ENCODE data around the gene MYBL2. TPM values are rescaled to one million over a fixed set of nuclear protein-coding genes. Genes with fewer than 3 reads are reported as not detected.
"Not testable (repeated sequence)": the region's sequence is repeated elsewhere in the genome, so short reads cannot be mapped to it uniquely, and the experiment has no call there.

The MYBL2 gene
- total RNA-seq, 1 donor = 11.7 TPM

DNA sequence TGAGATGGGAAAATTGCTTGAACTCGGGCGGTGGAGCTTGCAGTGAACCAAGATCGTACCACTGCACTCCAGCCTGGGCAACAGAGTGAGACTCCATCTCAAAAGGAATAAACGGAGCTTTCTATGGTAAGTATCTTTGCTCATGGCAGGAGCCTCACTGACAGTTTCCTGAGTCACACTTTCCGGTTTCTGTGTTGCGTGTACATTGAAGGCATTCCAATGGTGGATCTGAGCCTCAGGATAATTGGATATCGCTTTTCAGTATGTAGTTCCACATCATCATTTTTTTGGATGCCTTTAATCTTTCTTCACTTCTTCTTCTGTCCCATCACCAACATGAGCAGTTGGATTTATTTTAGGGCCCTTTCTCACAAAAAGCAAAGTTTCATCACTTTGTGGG lies 88.5 kb downstream of the MYBL2 start:
- no peak overlapping the region for H3K4me3 ChIP-seq (ENCODE audit: low read depth, low read length)
- DNase-seq (ENCODE audit: low read depth) = peak; percentile 24
- TF ChIP-seq, protein P1, sequence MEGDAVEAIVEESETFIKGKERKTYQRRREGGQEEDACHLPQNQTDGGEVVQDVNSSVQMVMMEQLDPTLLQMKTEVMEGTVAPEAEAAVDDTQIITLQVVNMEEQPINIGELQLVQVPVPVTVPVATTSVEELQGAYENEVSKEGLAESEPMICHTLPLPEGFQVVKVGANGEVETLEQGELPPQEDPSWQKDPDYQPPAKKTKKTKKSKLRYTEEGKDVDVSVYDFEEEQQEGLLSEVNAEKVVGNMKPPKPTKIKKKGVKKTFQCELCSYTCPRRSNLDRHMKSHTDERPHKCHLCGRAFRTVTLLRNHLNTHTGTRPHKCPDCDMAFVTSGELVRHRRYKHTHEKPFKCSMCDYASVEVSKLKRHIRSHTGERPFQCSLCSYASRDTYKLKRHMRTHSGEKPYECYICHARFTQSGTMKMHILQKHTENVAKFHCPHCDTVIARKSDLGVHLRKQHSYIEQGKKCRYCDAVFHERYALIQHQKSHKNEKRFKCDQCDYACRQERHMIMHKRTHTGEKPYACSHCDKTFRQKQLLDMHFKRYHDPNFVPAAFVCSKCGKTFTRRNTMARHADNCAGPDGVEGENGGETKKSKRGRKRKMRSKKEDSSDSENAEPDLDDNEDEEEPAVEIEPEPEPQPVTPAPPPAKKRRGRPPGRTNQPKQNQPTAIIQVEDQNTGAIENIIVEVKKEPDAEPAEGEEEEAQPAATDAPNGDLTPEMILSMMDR (IDR thresholded peaks at IDR 0.05; ENCODE audit: insufficient read depth, low read depth, low read length) = no peak

DNA sequence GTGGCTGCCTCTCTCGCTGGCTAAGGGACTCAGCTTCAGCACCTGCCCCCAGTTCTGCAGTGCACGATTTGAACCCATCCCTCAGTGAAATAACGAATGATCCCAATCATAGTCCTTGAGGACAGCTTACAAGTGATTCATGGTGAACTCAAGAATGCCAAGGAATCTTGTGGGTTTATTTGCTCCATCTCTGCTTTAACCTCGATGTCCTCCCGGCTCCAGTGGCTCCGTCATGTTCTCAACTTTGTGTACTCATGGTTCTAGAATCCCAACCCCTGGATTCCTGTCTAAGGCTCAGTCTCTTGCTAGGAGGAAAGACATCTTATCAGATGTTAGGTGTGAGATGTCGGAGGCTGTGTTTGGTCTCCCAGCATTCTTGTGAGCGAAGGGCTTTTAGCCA lies 88.9 kb downstream of the MYBL2 start:
- TF ChIP-seq, protein P1 (IDR thresholded peaks at IDR 0.05; ENCODE audit: insufficient read depth, low read depth, low read length) = no peak
- peak; percentile 47 for DNase-seq (ENCODE audit: low read depth)
- no peak overlapping the region for H3K4me3 ChIP-seq (ENCODE audit: low read depth, low read length)

DNA sequence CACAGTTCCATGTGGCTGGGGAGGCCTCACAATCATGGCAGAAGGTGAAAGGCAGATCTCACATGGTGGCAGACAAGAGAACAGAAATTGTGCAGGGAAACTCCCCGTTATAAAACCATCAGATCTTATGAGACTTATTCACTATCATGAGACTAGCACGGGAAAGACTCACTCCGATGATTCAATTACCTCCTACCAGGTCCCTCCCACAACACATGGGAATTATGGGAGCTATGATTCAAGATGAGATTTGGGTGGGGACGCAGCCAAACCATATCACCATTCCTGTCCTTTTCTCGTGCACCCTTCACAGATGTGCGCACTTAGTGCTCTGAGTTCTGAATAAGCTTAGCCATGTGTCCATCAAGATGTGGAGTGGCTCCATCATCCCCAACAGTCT lies 91.0 kb downstream of the MYBL2 start:
- not testable (repeated sequence) for H3K4me3 ChIP-seq (ENCODE audit: low read depth, low read length); DNase-seq (ENCODE audit: low read depth)

DNA sequence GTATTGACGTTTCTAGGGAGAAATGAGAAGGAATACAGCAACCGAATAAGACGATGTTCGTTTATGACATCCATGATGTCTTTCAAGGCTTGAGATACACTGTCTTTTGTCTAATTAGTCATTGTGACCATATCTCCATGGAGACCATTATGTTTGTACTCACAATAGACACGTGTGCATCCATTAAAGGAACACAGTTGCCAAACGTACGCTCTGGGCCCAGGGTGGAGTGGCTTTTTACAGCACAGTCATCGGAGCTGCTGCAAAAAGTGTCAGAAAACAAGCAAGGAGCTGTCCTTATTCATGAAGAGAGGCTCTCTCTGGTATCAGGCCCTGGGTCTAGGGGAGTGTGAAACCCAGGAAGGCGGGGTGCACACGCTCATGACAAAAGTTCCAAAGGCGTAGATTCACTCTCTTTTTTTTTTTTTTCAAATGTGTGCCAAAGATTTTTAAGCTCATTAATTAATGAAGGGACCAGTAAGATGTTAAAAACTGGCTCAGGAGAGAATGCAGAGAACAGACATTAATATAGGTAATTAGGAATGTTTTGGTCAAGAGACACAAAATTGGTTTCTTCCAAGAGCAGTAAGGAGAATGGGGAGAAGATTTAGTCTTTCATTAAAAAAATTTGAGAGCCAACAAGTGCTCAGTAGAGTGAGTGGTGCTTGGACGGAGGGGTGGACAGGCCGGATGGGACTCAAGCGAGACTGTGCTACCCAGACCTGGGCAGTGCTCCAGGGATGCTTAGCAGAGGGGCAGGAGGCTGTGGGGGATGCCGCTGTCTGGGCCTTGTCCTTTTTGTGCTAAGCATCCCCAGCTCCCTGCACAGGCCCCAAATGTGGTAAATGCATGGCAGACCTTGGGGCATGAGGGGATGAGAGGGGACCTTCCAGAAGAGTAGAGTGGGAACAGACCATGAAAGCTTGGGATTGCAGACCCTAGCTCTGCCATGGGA lies 94.7 kb downstream of the MYBL2 start:
- TF ChIP-seq, protein P1 (IDR thresholded peaks at IDR 0.05; ENCODE audit: insufficient read depth, low read depth, low read length) = no peak
- no peak for DNase-seq (ENCODE audit: low read depth)
- no peak overlapping the region for H3K4me3 ChIP-seq (ENCODE audit: low read depth, low read length)

DNA sequence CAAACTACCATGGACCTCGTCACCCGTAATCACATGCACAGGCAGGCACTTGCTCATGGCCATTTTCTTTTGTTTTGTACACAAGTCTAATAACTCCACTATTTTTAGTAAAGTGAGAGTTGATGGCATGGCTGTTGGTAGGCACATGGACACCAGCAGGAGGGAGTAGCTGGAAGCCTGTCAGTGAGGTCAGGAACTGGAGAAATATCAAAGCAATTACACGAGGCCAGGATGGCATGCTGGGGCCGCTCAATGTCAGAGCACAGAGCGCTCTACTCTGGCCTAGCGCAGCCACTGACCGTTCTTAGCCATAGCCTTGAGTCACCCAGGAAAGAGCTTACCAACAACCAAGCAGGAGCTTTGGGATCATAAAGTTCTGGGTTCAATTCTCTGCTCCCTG lies 96.0 kb downstream of the MYBL2 start:
- TF ChIP-seq, protein P1 (IDR thresholded peaks at IDR 0.05; ENCODE audit: insufficient read depth, low read depth, low read length) = no peak
- no peak for DNase-seq (ENCODE audit: low read depth)
- no peak overlapping the region for H3K4me3 ChIP-seq (ENCODE audit: low read depth, low read length)

DNA sequence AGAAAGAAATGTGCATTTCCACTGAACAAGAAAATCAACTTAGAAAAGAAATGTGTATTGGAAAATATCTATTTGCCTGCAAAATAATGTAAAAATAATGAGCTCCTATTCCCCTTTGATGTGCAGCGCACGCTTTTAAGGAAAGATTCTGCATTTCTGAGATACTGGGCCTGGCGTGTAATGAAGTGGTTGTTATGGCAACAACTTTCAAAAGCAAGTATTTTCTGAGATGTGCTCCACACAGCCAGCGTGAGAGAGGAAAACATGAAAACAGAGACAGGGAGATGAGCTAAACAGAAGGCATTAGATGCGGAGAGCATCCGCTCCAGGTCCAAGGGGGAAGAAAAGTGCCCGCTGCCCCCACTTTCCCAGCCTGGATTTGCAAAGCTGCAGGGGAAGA lies 99.0 kb downstream of the MYBL2 start:
- TF ChIP-seq, protein P1 (IDR thresholded peaks at IDR 0.05; ENCODE audit: insufficient read depth, low read depth, low read length) = no peak
- DNase-seq (ENCODE audit: low read depth) = no peak
- H3K4me3 ChIP-seq (ENCODE audit: low read depth, low read length) = no peak overlapping the region

Other genes starting within 250 kb of the MYBL2 start
- gene SRSF6, start 209.2 kb upstream of the MYBL2 start, total RNA-seq = 54.8 and 63.5 TPM in 2 replicates
- gene L3MBTL1, start 159.4 kb upstream of the MYBL2 start, total RNA-seq = 7.4 and 7.8 TPM in 2 replicates
- under 0.01 and 0.64 TPM in 2 replicates for gene SGK2, start 108.1 kb upstream of the MYBL2 start, total RNA-seq
- 33.5 and 35.8 TPM in 2 replicates for gene IFT52, start 76.2 kb upstream of the MYBL2 start, total RNA-seq
- gene GTSF1L, start 59.9 kb downstream of the MYBL2 start, total RNA-seq = not detected in 2 replicates
- gene TOX2, start 247.7 kb downstream of the MYBL2 start, total RNA-seq = 0.43 and 1.9 TPM in 2 replicates